Stimulated activated CD4-positive, alpha-beta T cell treated with anti-CD3 and anti-CD28 coated beads, Interleukin-1b, Interleukin-23, amount 100 ng/mL, for 48 hours (primary cell): ENCODE results near the gene GRK1.
A peak's percentile ranks its signal among the peaks of the same experiment; 100 is the strongest.

Source experiments
- DNase-seq: peaks from one replicate; pipeline ENCODE4 v3.0.0-alpha.2; 2020

The GRK1 gene

DNA sequence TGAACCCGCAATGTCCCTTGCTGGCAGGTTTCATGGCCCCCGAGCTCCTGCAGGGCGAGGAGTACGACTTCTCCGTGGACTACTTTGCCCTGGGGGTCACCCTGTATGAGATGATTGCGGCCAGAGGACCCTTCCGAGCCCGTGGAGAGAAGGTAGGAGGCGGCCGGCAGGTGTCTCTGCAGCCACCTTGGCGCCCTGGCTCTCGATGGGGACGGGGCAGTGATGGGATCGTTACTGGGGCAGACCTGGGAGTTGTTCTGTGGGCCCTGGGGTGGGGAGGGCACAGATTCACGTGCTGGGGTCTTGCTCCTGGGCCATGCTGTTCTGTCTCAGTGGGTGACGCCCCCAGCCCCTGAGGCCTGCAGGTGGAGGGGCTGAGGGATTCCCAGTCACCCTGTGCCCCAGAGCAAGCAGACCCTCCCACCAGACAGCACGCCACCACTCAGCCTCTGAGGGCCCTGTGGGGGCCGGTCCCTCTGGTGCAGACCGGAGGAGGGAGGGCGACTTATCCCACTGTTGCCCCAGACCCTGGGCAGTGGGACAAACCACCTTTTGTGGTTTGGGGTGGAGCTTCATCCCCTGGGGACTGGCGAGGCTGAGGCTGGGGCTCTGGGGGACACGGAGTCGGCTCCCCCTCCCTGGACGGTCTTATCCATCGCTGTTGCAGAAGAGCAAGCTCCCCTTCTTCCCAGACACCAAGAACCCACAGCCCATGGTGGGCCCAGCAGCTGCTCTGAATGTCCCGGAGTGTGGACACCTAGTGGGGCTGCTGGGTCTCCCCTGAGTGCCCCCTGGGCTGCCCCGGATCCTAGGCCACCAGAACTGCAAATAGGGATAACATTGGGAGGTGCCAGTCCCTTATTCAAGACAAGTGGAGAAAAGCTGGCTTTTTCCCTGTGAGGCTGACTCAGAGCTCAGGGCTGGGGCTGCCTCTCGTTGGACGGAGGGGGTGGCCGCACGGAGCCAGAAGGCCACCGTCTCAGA is 64.5 kb downstream of the GRK1 start:
- DNase-seq = no peak

DNA sequence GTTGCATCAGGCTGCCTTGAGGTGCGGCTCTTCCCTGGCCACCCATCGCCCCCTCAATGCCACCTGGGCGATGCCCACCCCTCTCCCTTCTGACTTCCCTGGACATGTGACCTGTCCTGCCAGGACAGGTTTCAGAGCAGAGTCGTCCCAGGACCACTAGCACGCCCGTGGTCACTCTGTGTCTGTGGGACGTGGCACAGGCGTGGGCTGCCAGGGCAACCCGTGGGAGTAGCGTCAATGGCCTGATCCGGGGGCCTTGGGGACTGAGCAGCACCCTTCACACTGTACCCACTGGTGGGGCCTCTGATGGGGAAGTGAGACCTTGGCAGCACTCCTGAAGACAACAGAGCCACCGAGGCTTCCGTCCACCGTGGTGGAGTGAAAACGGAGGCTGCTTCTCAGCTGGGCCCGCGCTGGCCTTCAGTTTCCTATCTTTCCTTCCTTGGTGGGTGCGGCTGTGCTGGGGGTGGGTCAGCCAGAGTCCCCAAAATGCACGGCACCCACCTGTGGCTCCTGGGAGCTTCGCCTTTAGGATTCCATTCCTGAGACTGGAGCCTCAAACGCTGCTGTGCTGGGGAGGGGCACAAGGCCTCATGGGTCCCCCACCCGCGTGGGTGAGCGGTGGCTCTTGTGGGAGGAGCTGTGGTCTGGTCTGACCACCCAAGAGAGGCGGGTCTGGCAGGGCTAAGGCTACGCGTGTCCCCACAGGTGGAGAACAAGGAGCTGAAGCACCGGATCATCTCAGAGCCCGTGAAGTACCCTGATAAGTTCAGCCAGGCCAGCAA is 65.3 kb downstream of the GRK1 start:
- DNase-seq = no peak

- DNase-seq = no peak
Observed at GRCh38 chr13:113732961-113733950, 66.2 kb downstream of the GRK1 start.

DNA sequence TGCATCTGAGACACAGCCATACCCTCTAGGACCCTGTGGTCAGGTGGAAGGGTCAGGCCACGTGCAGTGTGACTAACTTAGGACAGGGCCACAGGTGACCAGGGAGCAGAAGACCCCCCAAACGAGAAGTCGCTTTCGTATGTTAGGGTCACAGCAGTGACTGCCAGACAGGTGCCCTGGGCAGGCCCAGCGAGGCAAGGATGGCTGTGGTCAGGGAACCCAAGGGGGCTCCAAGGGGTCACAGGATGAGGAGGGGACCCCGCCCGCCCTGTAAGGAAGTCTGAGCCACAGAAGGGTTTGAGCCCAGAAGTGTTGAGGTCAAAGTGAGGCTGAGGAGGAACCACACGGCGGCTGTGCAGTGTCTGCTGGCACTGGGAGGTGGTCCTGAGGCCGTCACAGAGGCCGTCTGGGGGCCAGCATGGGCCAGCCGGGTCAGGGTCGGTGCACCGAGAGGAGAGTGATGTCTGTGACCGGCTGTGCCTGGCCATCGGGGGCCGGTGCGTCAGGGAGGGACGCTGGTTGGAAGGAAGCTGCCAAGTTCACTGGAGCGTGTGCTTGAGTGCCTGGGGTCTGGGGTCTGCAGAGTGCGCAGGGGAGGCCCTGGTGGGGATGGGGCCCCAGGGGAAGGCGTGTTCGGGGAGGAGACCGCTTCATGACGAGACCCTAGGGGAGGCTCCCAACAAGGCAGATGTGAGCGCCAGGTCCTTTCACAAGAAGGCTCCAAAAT is 67.2 kb downstream of the GRK1 start:
- DNase-seq = no peak

GRCh38 chr13:113734826-113735125 is 67.8 kb downstream of the GRK1 start:
- no peak for DNase-seq

GRCh38 chr13:113735194-113735593 is 68.2 kb downstream of the GRK1 start:
- no peak for DNase-seq

GRCh38 chr13:113735750-113736149 is 68.7 kb downstream of the GRK1 start:
- DNase-seq = no peak

- DNase-seq = no peak
Observed at GRCh38 chr13:113736258-113736731, 69.3 kb downstream of the GRK1 start.

GRCh38 chr13:113737803-113738202 is 70.8 kb downstream of the GRK1 start:
- no peak for DNase-seq

- DNase-seq = no peak
Observed at GRCh38 chr13:113739527-113740285, 72.7 kb downstream of the GRK1 start.

DNA sequence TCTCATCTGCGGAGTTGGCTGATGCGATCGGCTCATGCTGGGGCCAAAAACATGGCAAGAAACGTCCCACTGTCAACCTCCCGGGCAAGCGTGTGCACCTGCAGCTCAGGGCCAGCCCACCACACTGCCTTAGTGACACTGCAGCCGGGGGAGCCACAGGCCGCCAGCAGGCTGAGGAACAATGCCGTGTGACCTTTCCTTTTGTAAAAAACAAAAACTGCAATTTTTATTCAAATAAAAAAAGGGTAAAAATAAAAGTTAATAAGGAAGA is 73.2 kb downstream of the GRK1 start:
- DNase-seq = no peak

DNA sequence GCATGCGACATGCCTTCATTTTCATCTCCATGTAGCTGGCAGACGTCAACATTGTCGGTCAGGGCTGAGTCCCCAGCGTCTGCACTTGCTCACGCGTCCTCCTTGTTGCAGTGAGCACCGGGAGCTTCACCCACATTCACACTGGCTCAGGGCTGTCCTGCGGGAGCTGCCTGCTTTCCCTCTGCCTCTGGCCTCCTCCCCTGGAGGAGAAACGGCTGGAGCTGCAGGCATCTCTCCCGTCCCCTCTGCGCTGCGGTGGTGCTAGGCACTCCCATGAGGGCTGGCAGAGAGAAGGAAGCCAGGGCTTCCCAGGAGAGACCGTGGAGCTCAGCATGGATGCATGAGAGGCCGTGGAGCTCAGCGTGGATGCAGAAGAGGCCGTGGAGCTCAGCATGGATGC is 73.6 kb downstream of the GRK1 start:
- no peak for DNase-seq

- no peak for DNase-seq
Observed at GRCh38 chr13:113741191-113741668, 74.2 kb downstream of the GRK1 start.

GRCh38 chr13:113742000-113742441 is 75.0 kb downstream of the GRK1 start:
- DNase-seq = peak; percentile 22

DNA sequence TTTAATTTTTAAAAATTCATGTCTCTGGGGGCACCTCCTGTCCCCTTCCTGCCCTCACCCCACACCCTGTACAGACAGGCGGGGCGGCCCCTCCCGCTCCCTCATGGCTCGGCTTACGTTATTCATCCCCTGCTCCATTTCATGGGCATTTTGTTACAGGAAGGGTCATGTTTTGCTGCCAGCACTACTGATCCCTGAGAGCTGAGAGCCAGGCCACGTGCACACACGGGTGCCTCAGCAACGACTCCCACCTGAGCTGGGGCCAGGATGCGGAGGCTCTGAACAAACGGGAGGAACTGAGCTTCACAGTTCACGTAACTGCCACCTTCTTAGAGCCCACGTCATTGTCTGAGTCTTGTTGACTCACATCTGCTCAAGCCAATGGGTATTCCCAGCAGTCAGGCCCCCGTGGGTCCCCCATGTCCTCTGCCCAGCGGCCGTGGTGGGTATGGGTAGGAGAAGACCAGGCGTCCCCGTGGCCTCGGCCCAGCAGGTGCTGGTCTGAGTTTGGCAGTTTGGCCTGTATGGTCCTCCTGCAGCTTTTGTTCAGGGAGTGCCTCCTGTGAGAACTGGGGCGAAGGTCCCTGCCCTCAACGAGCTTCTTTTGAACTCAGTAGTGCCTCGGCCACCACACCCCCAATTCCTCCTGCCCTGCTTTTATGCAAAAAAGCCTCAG is 75.6 kb downstream of the GRK1 start:
- DNase-seq = no peak

DNA sequence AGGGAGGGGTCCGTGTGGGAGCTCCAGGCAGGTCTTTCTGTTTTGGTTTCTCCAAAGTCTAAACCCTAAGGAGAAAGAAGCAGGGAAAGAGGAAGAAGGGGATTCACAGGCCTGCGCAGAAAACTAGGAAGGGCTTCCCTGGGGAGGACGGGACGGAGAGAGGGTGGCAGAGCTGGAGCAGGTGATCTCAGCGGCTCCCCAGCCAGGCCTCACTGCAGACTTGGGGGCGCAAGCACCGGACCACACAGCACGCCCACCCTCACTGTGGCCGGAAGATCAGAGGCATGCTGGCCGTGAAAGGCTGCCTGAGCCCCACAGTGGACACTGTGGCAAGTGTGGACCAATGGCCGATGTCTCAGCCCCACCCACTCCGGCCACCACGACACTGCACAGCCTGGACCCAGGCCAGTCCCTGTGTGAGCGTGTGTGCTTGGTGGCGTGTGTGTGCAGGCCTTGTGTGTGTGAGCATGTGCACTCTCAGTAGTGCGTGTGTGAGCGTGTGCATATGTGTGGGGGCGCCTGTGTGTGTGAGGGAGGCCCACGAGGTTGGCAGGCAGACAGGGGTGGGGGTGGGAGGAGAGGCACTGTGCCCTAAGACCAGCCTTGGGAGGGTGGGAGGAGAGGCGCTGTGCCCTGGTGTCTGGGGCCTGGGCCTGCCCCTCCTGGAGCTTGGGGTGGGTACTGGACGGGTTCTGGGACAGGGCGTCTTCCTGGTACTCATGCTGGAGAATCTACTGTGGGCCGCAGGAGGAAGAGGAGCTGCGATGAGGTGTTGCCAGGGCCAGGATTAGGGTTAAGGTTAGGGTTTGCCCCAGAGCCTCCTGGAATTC is 76.6 kb downstream of the GRK1 start:
- no peak for DNase-seq

GRCh38 chr13:113744197-113745000 is 77.4 kb downstream of the GRK1 start:
- no peak for DNase-seq

- no peak for DNase-seq
Observed at GRCh38 chr13:113745059-113745458, 78.0 kb downstream of the GRK1 start.
